HepG2 (cell line): ENCODE results near the gene PTRH2. TPM values are rescaled to one million over a fixed set of nuclear protein-coding genes. Genes with fewer than 3 reads are reported as not detected.

ENCODE experiments used
- GZF1 ChIP-seq: sonication (generic); formaldehyde crosslinking; IDR thresholded peaks from 2 replicates; pipeline ENCODE4 v1.5.1; 2020; ENCODE audit warnings: mild to moderate bottlenecking, missing genetic modification reagents
- HES4 ChIP-seq: sonication (generic); formaldehyde crosslinking; IDR thresholded peaks from 2 replicates; pipeline ENCODE4 v1.9.0; 2021; ENCODE audit warnings: mild to moderate bottlenecking, missing genetic modification reagents, borderline replicate concordance
- HMG20B ChIP-seq: conservative IDR thresholded peaks from 2 replicates; pipeline ENCODE4 v1.6.1; 2016; ENCODE audit warnings: missing genetic modification reagents, missing compliant biosample characterization
- KLF13 ChIP-seq: sonication (generic); formaldehyde crosslinking; IDR thresholded peaks from 2 replicates; pipeline ENCODE4 v1.4.0; 2020; ENCODE audit warnings: mild to moderate bottlenecking, missing genetic modification reagents
- MBNL3 ChIP-seq: fragments of 250-450 bp; sonication (Bioruptor Pico); conservative IDR thresholded peaks from 2 replicates; pipeline ENCODE4 v1.8.0; 2022; ENCODE audit warnings: mild to moderate bottlenecking, inconsistent platforms
- MEIS2 ChIP-seq: sonication (generic); formaldehyde crosslinking; IDR thresholded peaks from 2 replicates; pipeline ENCODE4 v1.9.0; 2021; ENCODE audit warnings: mild to moderate bottlenecking, missing genetic modification reagents
- MYC ChIP-seq: sonication (generic); formaldehyde crosslinking; IDR thresholded peaks from 2 replicates; pipeline ENCODE4 v1.9.0; 2021; ENCODE audit warnings: missing genetic modification reagents, borderline replicate concordance
- PPARG ChIP-seq: conservative IDR thresholded peaks from 2 replicates; pipeline ENCODE4 v1.6.1; 2016; ENCODE audit warnings: missing biosample characterization, missing genetic modification reagents
- TRIM22 ChIP-seq: fragments of 450-650 bp; IDR thresholded peaks from 2 replicates; pipeline ENCODE4 v1.6.1; 2017
- ZBTB4 ChIP-seq: sonication (generic); formaldehyde crosslinking; IDR thresholded peaks from 2 replicates; pipeline ENCODE4 v1.4.0; 2020; ENCODE audit warnings: missing genetic modification reagents, mild to moderate bottlenecking, borderline replicate concordance
- ZFP62 ChIP-seq: sonication (generic); formaldehyde crosslinking; IDR thresholded peaks from 2 replicates; pipeline ENCODE4 v1.4.0; 2020; ENCODE audit warnings: missing genetic modification reagents
- ZHX1 ChIP-seq: sonication (generic); formaldehyde crosslinking; IDR thresholded peaks from 2 replicates; pipeline ENCODE4 v1.8.1; 2022; ENCODE audit warnings: low read depth, mild to moderate bottlenecking, missing genetic modification reagents
- ZKSCAN1 ChIP-seq: fragments of 150-350 bp; IDR thresholded peaks from 2 replicates; pipeline ENCODE4 v1.6.1; 2014; ENCODE audit warnings: low read length
- ZNF10 ChIP-seq: sonication (generic); formaldehyde crosslinking; IDR thresholded peaks from 2 replicates; pipeline ENCODE4 v1.4.0; 2020; ENCODE audit warnings: mild to moderate bottlenecking, low read depth, missing genetic modification reagents, borderline replicate concordance
- ZNF430 ChIP-seq: sonication (generic); formaldehyde crosslinking; IDR thresholded peaks from 2 replicates; pipeline ENCODE4 v1.9.0; 2021; ENCODE audit warnings: mild to moderate bottlenecking, missing genetic modification reagents
- ZNF569 ChIP-seq: sonication (generic); formaldehyde crosslinking; IDR thresholded peaks from 2 replicates; pipeline ENCODE4 v1.5.0; 2020; ENCODE audit warnings: mild to moderate bottlenecking, missing genetic modification reagents, moderate library complexity, borderline replicate concordance
- polyA plus RNA-seq, 8 experiments: library from polyadenylated mRNA; depleted of rRNA in 3 of 8; stranded (reverse) in 7 of 8; unstranded in 1 of 8; fragments of >200 nt; fragmentation: Illumina TruSeq in 4 of 8; extraction: Trizol in 4 of 8; gene quantifications; 2 replicates each; pipeline versions ENCODE4 v1.2.1 to v1.2.3, GENCODE V29; 2011 to 2016; ENCODE audit warnings: low read depth in 4 of 8, missing spikeins in 1 of 8, mixed read lengths in 1 of 8; ENCODE audit not compliant: insufficient read depth in 1 of 8
- total RNA-seq, 5 experiments: library from RNA; depleted of rRNA; stranded (reverse); fragments of >200 nt; fragmentation: Illumina TruSeq; extraction: Trizol; gene quantifications; 2 replicates each; pipeline ENCODE4 v1.2.3, GENCODE V29; 2016; ENCODE audit warnings: low read depth in 1 of 5
- TF ChIP-seq, protein P1 (sequence below): sonication (generic); formaldehyde crosslinking; IDR thresholded peaks from 2 replicates; pipeline ENCODE4 v1.5.0; 2020; ENCODE audit warnings: mild to moderate bottlenecking, missing genetic modification reagents, borderline replicate concordance

PTRH2 gene
- total and polyA plus RNA-seq, 2 of the 13 experiments (the other 11 are each of a cell fraction or from before 2014, with no cell fraction given) = 67.7 to 83.3 TPM

- TF ChIP-seq KLF13 (CRISPR knock-in tag) (no peak), ZNF569 (CRISPR knock-in tag) (0 out of 2 replicates have a peak, but pooled peaks have one; percentile 77), GZF1 (CRISPR knock-in tag) (no peak; the same call in 1 of the 2 replicates), MEIS2 (no peak; the same call in 1 of the 2 replicates), ZFP62 (CRISPR knock-in tag) (no peak), PPARG (peak; percentile 76), MBNL3 (CRISPR knock-in tag) (no peak), TRIM22 (no peak), ZNF430 (peak; percentile 97), ZKSCAN1 (peak; percentile 57; the same call in 1 of the 2 replicates), ZNF10 (CRISPR knock-in tag) (no peak), HMG20B (0 out of 2 replicates have a peak, but pooled peaks have one; percentile 71), HES4 (peak; percentile 90), MYC (CRISPR knock-in tag) (peak; percentile 97), ZBTB4 (no peak; the same call in 1 of the 2 replicates), ZHX1 (CRISPR knock-in tag) (peak; percentile 77)
- TF ChIP-seq, protein P1, sequence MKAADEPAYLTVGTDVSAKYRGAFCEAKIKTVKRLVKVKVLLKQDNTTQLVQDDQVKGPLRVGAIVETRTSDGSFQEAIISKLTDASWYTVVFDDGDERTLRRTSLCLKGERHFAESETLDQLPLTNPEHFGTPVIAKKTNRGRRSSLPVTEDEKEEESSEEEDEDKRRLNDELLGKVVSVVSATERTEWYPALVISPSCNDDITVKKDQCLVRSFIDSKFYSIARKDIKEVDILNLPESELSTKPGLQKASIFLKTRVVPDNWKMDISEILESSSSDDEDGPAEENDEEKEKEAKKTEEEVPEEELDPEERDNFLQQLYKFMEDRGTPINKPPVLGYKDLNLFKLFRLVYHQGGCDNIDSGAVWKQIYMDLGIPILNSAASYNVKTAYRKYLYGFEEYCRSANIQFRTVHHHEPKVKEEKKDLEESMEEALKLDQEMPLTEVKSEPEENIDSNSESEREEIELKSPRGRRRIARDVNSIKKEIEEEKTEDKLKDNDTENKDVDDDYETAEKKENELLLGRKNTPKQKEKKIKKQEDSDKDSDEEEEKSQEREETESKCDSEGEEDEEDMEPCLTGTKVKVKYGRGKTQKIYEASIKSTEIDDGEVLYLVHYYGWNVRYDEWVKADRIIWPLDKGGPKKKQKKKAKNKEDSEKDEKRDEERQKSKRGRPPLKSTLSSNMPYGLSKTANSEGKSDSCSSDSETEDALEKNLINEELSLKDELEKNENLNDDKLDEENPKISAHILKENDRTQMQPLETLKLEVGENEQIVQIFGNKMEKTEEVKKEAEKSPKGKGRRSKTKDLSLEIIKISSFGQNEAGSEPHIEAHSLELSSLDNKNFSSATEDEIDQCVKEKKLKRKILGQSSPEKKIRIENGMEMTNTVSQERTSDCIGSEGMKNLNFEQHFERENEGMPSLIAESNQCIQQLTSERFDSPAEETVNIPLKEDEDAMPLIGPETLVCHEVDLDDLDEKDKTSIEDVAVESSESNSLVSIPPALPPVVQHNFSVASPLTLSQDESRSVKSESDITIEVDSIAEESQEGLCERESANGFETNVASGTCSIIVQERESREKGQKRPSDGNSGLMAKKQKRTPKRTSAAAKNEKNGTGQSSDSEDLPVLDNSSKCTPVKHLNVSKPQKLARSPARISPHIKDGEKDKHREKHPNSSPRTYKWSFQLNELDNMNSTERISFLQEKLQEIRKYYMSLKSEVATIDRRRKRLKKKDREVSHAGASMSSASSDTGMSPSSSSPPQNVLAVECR = peak; percentile 97
Observed at GRCh38 chr17:59707149-59707970, at the start of gene PTRH2, which contains the start of gene VMP1 (continued).
